NCI-H2029 (cell line): Measurements from ENCODE around the gene LRP1B.

Experiments
- DNase-seq: peaks from one replicate; lab custom pipeline; 2025; lab: John Stamatoyannopoulos, UW

The LRP1B gene

GRCh38 chr2:140247451-140248195, 1883.2 kb downstream of the LRP1B start:
- no peak for DNase-seq

- DNase-seq, result no peak
Measured at GRCh38 chr2:140246957-140247356, 1883.9 kb downstream of the LRP1B start.

DNA sequence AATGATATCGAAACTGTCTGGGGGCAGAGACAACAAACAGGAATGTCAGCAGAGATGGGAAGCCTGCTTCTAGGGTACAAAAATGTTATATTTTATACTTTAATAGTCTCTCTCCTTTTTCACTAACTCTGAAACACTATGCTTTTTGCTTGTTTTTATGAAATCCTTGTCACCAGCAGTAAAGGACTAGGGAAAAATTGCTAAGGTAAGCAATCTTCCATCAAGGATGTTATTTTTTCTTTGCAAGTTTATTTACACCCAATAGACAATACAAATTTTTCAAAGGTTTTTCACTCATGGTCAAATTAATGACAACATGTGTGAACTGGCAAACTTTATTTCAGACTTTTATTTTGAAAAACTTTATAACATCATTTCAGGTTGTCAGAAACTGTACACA, 1884.8 kb downstream of the LRP1B start:
- DNase-seq, result no peak

GRCh38 chr2:140242889-140243288, 1887.9 kb downstream of the LRP1B start:
- DNase-seq, result no peak

DNA sequence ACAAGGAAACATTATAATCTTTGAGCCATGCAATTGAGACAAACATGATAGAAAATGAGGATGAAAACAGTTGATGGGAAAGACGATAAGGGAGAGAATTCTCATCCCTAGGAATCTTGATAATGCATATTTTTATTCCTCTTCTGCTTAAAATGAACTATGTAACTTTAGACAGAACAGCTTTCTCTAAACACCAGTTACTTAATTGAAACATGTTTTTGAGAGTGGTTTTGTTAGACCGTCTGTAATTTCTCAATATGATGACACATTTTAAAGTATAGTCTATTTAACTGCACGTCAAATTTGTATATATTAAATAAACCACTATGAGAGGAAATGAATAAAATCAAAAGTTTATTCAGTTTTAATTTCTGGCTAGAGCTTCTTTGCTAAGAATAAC, 1896.7 kb downstream of the LRP1B start:
- DNase-seq, result no peak

GRCh38 chr2:140210963-140211362, 1919.9 kb downstream of the LRP1B start:
- DNase-seq, result no peak

GRCh38 chr2:140205093-140205492, 1925.7 kb downstream of the LRP1B start:
- DNase-seq, result no peak

DNA sequence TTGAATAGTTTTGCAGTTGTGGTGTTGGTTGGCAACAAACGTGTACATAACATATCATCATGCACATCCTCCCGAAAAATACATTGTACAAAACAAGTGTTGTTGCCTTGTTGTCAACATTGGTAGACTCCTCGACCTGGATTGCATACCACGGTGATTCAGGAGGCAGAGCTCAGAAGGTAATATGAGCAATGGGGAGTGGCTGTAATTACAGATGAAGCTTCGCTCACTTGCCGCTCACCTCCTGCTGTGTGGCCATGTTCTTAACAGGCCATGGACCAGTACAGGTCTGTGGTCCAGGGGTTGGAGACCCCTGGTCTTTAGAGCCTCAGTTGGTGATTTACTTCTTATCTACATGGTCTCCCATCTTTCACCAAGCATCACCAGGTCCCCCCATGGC, 1927.5 kb downstream of the LRP1B start:
- no peak for DNase-seq

GRCh38 chr2:140201572-140201971, 1929.2 kb downstream of the LRP1B start:
- no peak for DNase-seq

- no peak for DNase-seq
Measured at GRCh38 chr2:140200764-140201163, 1930.1 kb downstream of the LRP1B start.

- DNase-seq, result no peak
Measured at GRCh38 chr2:140200307-140200706, 1930.5 kb downstream of the LRP1B start.

- DNase-seq, result no peak
Measured at GRCh38 chr2:140199312-140199711, 1931.5 kb downstream of the LRP1B start.

GRCh38 chr2:140187086-140187485, 1943.7 kb downstream of the LRP1B start:
- no peak for DNase-seq

- no peak for DNase-seq
Measured at GRCh38 chr2:140186313-140186712, 1944.5 kb downstream of the LRP1B start.

GRCh38 chr2:140185076-140185475, 1945.7 kb downstream of the LRP1B start:
- DNase-seq, result no peak

DNA sequence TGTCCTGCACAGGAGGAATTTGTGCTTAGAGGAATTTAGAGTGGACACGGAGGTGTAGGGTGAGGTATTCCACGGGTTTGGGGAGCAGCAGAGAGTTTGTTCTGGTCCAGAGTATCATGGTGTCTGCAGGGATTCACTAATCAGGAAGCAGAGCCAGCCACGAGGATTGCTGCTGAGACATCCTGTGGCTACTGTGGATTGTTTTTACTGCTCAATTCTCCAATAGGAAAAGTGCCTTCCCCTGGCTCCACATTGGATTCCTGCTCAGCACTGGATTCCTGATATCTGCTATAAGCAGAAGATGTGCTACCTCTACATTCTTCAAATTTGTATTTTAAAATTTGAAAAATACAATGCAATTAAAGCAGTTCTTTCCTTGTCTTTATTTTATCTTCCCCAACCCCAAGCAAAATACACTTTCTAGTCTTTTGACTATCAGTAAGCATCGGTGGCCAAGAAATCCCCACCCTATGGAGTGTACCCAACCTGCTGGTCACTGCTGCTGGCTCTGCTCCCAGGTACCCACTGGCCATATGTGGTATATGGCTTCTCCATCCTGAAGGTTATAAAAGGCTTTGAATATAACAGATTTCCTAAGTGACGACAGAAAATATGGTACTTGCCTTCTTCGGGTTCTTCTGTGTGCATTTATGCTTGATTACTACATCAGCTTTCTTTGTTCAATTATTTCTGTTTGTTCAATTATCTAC, 1947.6 kb downstream of the LRP1B start:
- DNase-seq, result no peak
